ENCODE measurements around the gene FSTL3.
"Not testable (repeated sequence)": the region's sequence is repeated elsewhere in the genome, so short reads cannot be mapped to it uniquely, and the experiment has no call there.

The FSTL3 gene

DNA sequence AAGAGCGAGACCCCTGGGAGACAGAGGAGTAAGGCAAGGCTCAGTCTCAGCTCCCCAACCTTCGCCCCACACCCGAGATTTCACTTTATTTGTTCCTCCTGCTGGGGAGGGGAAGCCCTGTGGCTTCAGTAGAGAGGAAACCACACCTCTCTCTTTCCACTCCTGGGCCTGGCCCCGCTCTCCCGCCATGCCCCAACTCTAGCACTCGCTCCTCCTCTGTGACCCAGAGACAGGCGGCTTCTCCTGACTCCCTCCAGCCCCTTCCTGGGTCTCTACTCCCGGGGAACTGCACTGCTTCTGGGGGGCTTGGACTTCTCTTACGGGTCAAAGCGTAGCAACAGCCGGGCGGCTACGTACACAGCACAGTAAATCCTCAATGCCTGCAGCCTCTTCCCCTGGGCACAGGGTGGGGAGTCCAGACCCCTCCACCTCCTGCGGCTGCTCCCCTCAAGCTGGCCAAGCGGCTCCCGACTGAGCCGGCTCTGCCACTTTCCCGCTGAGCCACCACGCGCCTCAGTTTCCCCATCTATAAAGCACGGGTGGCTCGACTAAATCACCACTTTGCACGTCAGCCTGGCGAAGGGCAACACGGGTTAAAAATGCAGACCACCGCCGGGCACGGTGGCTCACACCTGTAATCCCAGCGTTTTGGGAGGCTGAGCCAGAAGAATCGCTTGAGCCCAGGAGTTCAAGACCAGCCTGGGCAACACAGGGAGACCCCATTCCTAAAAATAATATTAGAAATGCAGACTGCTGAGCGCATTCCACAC lies 14.6 kb upstream of the FSTL3 start:
- DNase-seq = peak; percentile 80

DNA sequence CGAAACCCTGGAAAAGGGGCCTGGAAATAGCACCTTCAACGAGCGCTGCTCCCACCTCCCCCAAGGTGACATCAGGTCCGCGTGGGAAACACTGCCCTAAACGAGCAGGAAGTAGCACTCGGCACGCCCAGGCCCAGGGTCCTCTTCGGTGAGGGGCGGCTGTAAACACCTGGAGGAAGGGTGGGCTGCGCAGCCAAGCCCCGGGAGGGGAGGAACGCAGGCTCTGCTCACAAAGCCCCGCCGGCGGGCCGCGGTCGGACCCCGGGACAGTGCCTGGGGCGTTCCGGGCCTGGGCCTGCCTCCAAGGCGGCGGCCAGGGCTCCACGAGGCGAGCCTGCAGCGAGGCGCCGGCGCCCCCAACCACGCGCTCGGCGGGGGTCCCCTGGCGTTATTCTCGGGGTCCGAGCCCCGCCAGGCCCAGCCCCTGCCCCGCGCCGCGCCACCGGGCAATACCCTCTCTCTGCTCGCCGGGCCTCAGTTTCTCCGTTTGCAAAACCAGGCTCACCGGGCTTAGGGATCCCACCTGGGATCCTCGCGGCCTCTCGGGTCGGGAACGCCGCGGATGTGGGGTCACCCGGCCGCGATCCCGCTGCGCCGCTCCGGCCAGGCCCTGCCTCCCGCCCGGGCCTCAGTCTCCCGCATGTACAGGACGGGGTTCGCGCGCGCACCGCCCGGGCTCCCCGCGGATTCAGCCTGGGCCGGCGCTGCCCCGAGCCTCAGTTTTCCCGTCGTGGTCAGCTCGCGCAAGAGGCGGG lies 13.8 kb upstream of the FSTL3 start:
- DNase-seq = peak; percentile 78

DNA sequence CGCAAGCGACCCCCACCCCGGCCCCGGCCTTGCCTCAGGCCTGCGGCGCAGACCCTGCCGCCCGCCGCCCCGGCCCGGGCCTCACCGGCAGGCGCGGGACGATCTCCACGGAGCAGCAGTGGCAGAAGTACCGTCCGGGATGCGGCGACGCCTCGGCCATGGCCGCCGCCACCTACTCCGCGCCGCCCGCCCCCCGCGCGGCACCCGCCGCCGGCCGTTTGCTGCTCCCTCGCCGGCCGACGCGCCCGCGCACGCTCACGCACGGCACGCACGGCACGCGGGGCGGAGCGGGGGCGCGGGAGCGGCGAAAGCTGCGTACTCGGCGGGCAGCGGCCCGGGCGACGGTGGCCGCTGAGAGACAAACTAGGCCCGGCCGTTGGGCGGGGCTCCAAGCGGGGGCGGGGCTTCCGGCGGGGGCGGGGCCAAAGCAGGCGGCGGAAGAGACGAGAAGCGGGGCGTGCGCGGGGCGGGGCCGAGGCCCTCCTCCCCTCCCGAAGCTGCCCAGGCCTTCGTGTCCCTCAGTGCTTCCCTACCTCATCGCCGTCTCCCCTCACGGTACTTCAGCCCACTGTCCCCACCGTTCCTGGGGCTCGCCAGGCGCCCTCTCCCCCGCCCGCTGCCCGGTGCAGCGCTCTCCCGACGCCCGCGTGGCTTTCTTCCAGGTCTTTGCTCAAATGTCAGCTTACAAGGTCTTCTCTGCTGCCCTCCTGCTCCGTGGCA lies 13.1 kb upstream of the FSTL3 start, which contains the start of gene RNF126:
Gene RNF126 (minus strand): TSS at position 253 of the 720 bp plus-strand sequence. CDS start 93 bp downstream, at position 160.
- peak; percentile 95 for DNase-seq

DNA sequence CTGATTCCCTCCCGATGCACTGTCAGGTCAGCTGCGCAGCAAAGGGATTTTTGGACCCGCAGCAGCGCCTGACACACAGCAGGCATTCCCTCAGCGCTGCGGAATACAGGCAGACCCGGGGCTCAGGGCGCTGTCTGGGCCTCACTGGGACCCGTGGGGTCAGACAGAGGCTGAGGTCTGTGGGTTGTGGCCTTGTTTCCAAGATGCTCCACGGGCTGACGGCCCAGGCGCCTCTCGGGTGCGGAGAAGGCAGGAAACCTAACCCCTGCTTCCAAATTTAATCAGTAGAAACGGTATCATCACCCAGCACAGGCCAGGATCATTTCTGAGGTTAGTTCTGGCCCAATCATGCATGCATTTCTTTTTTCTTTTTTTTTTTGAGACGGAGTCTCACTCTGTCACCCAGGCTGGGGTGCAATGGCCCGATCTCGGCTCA lies 12.5 kb upstream of the FSTL3 start:
- DNase-seq = no peak

DNA sequence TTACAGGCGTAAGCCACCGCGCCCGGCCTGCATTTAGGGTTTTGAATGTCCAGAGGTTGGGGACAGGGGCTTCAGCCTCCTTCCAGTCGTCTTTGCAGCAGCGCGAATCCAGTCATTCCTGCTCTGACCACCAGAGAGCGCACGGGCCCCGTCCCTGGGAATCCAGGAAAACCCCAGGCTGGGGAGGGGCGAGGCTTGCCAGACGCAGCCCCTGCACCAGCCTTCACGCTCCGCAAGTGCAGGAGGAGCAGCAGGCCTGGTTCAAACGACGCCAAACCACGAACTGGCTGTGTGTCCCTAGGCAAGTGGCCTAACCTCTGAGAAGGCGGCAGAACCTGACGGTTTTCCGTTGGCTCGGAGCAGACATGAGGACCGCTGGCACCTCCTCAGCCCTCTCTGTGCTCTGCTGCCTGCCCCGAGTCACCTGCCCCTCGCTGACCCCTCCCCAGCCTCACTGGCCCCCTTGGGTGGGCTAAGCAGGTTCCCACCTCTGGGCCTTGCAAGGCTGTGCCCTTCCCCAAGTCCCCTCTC lies 11.2 kb upstream of the FSTL3 start:
- DNase-seq = peak; percentile 88

DNA sequence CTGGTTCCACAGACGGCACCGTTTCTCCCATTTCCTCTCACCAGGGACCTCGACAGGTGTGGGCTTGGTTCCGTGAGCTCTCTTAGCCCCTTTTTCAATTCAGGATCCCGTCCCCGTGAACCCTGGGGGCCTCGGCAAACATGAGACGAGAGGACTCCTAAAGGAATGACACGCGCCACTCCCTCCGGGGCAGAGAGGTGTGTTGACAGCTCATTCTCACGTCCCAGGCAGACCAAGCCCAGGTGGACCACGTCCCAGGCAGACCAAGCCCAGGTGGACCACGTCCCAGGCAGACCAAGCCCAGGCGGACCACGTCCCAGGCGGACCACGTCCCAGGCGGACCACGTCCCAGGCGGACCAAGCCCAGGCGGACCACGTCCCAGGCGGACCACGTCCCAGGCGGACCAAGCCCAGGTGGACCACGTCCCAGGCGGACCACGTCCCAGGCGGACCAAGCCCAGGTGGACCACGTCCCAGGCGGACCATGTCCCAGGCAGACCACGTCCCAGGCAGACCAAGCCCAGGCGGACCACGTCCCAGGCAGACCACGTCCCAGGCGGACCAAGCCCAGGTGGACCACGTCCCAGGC lies 9.1 kb upstream of the FSTL3 start:
- DNase-seq = not testable (repeated sequence)

DNA sequence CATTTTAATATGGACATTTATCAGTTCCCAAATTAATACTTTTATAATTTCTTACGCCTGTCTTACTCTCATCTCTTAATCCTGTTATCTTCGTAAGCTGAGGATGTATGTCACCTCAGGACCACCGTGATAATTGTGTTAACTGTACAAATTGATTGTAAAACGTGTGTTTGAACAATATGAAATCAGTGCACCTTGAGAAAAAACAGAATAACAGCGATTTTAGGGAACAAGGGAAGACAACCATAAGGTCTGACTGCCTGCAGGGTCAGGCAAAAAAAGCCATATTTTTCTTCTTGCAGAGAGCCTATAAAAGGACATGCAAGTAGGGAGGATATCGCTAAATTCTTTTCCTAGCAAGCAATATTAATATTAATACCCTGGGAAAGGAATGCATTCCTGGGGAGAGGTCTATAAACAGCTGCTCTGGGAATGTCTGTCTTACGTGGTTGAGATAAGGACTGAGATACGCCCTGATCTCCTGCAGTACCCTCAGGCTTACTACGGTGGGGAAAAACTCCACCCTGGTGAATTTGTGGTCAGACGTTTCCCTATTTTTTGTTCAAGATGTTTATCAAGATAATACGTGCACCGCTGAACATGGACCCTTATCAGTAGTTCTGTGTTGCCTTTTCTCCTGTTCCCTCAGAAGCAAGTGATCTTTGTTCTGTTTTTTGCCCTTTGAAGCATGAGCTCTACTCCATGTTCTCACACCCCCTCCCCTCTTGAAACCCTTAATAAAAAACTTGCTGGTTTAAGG lies 7.3 kb upstream of the FSTL3 start:
- not testable (repeated sequence) for DNase-seq

DNA sequence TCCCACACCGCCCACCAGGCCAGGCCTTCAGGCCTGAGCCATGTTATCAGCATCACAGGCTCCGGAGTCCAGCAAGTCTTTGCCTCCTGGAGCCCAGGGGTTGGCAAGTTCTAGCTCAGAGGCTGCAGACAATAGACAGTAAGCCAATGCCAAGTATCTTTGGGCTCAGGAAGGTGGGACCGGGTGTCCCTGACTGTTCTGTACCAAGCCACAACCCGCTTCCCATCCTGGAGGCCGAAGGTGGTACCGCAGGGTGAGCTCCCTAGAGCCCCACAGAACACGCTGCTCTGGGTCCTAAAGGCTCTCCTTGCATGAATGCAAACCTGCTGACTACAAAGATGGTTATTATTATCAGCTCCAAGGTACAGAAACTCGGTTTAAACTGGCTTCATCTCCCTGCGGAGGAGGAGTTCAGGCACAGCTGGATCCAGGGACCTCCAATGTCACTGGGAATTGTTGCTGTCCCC lies 5.5 kb upstream of the FSTL3 start:
- DNase-seq = no peak

DNA sequence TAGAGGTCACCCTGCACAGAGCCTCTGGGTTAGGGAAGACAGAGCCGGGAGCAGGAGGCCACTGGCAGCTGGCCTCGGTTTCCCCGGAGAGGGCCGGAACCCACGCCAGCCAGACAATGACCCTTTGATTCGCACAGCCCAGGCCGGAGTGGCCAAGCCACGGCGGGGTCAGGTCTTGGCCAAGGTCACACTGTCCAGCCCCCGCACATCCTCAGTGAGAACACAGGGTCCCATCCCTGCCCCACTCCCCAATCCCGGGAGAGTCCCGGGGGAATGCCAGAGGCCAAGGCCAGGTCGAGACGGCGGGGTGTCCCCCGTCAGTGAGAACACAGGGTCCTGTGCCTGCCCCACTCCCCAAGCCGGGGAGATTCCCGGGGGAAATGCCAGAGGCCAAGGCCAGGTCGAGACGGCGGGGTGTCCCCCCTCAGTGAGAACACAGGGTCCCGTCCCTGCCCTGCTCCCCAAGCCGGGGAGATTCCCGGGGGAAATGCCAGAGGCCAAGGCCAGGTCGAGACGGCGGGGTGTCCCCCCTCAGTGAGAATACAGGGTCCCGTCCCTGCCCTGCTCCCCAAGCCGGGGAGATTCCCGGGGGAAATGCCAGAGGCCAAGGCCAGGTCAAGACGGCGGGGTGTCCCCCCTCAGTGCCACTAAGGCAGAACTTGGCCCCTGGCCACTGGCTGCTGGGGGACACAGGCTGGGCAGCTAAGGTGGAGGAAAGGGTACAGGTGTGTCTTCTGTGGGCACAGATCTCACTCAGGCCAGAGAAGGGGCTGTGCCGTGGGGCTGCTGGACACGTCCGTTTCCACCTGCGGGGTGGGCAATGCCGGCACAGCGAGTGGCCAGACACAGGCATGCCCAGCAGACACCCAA lies 1.7 kb upstream of the FSTL3 start:
- DNase-seq = no peak

DNA sequence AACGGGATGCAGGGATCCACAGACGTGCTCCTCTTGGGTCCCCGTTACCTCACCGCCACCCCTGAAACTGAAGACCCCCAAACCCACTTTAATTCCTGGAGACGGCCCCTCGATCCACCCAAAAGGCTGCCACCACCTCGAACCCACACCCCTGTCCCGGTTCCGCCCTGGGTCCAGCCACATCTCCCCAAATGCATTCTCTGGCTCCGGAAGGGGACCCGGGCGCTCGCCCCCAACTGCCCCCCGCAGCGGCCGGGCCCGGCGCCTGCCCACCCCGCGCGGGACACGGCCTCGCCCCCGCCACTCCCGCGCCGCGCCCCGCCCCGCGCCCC lies 219 bp upstream of the FSTL3 start:
- no peak for DNase-seq

DNA sequence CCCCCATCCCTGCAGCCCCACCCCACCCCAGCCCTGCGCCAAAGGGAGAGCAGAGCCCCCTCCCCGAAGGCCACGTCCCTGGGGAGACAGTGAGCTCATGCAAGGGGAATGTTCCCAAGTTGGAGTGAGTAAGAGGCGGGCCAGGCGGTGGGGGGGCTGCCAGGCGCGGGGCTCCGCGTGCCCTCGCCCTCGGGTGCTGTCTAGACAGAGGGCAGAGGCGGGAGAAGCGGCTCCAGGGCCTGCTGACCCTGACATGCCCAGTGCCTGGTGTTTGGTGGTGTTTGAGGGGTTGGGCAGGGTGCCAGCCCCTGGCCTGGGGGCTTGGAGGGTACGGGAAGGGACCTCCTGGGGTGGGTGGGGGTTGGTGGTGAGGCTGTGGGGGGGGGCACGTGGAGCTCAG lies 1.0 kb downstream of the FSTL3 start:
- no peak for DNase-seq

DNA sequence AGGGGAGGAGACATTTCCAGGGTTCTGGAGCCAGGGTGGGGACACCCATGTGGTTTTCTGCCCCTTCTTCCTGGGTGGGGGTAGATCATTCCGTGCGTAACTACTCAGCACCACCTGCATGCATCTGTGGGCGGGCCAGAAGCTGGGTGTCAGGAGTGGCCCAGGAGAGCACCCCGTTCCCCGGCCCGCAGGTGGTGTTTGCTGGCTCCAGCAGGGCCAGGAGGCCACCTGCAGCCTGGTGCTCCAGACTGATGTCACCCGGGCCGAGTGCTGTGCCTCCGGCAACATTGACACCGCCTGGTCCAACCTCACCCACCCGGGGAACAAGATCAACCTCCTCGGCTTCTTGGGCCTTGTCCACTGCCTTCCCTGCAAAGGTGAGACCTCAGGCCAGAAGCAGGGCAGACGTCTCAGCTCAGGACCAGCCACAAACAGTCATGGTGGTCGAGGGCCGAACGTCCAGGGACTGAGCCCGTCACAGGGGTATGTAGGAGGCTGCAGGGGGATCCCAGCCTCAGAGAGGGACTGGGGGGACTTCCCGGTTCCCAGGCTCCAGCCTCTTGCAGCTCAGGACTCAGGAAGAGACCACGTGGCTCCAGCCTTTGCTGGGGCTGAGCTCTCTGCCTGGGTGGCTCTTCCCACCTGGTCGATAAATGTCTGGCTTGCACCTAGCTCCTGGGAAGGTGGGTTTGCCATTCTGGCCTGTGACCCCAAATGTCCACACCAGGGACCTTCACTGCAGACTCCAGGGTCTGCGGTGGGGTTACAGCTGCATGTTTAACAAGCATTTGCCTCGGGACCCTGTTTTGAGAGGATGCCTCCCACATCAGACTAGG lies 1.6 kb downstream of the FSTL3 start:
- DNase-seq = no peak

DNA sequence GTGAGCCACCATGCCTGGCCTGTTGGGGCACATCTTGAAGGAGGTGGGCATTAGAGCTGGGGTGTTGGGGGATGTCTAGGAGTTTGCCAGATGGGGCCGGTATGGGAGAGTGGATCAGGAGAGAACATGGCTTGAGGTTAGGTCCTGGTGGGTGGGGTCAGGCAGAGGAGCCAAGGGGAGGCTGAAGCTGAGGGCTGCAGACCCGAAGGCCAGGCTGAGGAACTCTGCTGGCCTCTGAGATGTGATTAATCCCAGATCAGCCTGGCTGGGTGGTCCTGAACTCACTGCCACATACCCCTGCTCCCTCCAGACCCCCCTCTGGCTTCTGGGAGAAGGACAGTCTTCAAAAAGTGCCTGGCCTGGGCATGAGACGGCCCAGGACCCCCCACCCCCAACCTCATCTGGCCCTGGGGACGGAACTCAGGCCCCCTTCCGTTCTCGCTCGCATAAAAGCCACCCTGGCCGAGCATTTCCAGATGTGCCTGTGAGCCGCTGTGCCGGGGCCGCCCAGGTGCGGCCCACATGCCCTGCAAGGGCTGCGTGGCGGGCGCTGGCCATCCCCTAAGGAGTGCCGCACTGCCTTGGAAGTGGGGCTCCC lies 2.7 kb downstream of the FSTL3 start:
- no peak for DNase-seq

DNA sequence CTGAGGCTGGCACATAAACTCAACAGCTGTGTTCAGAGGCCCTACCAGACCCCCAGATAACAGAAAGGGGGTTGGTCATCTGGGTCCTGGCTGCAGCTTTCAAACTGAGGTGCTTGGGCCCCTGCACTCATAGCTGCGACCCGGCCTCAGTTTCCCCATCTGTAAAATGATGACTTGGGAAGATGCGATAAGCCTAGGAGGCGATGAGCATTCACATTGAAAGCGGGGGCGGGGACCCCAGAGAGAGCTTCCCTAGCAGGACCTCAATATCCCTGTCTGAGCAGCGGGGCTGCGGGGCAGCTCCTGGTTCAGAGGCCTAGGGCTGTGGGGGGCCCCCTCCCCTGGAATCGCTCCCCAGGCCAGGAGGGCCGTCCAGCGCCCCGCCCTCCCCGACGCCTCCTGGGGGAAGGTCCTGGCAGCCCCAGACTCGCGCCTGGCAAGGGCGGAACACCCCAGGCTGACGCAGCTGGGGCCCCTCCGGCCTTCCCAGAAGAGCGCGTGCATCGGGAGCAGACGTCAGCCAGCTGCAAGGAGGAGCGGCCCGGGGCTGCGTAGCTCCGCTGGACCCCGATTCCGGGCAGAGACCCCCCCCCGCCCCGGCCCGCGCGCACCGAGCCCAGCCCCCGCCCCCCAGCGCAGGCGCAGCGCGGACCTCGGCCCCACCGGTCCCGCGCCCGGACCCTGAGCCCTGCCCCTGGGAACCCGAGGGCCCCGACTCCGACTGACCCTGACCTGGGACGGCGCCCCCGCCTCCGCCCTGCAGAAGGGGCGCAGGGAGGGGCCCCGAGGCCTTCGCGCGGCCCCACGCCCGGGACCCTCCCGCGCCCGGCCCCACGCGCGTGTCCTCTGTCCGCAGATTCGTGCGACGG lies 3.5 kb downstream of the FSTL3 start:
- peak; percentile 41 for DNase-seq

DNA sequence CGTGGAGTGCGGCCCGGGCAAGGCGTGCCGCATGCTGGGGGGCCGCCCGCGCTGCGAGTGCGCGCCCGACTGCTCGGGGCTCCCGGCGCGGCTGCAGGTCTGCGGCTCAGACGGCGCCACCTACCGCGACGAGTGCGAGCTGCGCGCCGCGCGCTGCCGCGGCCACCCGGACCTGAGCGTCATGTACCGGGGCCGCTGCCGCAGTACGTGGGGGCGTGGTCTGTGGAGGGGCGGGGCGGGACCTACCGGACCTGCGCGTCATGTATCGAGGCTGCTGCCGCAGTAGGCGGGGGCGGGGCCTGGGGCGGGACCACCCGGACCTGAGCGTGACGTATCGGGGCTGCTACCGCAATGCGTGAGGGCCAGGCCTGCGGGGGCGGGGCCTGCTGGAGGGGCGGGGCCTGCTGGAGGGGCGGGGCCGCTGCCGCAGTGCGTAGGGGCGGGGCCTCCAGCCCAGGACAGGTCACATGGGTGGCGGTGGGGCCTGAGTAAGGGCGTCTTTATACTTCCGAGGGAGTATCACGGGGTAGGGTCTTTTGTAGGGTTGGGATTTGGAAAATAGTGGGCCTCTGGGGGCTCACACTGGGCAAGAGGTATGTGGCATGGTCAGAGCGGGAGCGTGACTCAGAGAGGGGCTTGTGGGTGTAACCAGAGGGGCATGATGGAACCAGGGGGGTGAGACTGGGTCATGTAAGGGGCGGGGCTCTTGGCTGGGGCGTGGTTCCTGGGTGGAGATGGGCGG lies 4.3 kb downstream of the FSTL3 start:
- peak; percentile 100 for DNase-seq

DNA sequence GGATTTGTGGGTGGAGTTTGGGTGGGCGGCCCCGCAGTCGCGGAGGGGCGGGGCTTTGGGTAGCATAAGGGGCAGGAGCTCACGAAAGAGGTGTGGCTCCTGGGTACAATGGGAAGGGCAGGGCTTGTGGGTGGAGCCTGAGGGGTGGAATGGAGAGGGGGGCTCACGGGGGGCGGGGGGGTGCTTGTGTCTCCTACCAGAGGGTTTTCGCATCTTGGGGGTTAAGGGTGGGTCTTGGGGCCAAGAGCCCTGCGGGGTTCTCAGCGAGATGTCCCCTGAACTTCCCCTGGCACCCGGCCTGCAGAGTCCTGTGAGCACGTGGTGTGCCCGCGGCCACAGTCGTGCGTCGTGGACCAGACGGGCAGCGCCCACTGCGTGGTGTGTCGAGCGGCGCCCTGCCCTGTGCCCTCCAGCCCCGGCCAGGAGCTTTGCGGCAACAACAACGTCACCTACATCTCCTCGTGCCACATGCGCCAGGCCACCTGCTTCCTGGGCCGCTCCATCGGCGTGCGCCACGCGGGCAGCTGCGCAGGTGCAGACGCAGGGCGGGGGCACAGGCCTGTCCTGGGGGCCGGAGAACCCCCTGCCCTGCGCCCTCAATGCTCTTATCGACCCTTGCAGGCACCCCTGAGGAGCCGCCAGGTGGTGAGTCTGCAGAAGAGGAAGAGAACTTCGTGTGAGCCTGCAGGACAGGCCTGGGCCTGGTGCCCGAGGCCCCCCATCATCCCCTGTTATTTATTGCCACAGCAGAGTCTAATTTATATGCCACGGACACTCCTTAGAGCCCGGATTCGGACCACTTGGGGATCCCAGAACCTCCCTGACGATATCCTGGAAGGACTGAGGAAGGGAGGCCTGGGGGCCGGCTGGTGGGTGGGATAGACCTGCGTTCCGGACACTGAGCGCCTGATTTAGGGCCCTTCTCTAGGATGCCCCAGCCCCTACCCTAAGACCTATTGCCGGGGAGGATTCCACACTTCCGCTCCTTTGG lies 5.1 kb downstream of the FSTL3 start:
- no peak for DNase-seq

Data from CD4-positive, alpha-beta T cell treated with Interleukin-10 for 1 hour (primary cell).